Loucy (cell line): ENCODE data around the gene PRPS1.

ENCODE experiments used
- H2AFZ ChIP-seq: fragments of 200-600 bp; sonication (generic); 2 replicates; pipeline ENCODE4 v1.6.0; 2016; ENCODE audit warnings: antibody characterized with exemption, mild to moderate bottlenecking, low read length, moderate library complexity
- H3F3A ChIP-seq: fragments of 200-600 bp; 2 replicates; pipeline ENCODE4 v1.6.0; 2016; ENCODE audit warnings: antibody characterized with exemption, low read depth, mild to moderate bottlenecking
- H3K27me3 ChIP-seq: fragments of 200-600 bp; sonication (generic); 2 replicates; pipeline ENCODE4 v1.6.1; 2014; ENCODE audit warnings: low read length, mild to moderate bottlenecking; ENCODE audit not compliant: insufficient read depth, poor library complexity, severe bottlenecking
- H3K36me3 ChIP-seq: fragments of 200-600 bp; sonication (generic); 2 replicates; pipeline ENCODE4 v1.6.1; 2016; ENCODE audit warnings: low read length; ENCODE audit not compliant: insufficient read depth
- H3K4me1 ChIP-seq: fragments of 200-600 bp; sonication (generic); 2 replicates; pipeline ENCODE4 v1.5.1; 2014; ENCODE audit warnings: low read length, mild to moderate bottlenecking; ENCODE audit not compliant: insufficient read depth, poor library complexity, severe bottlenecking
- H3K4me2 ChIP-seq: fragments of 200-600 bp; sonication (generic); 2 replicates; pipeline ENCODE4 v1.6.0; 2014; ENCODE audit warnings: antibody characterized with exemption, low read length, low read depth, mild to moderate bottlenecking; ENCODE audit not compliant: poor library complexity, severe bottlenecking
- H3K4me3 ChIP-seq: fragments of 200-600 bp; sonication (generic); 2 replicates; pipeline ENCODE4 v1.5.1; 2014; ENCODE audit warnings: low read length, mild to moderate bottlenecking, mixed read lengths; ENCODE audit not compliant: poor library complexity, severe bottlenecking
- H3K79me2 ChIP-seq: fragments of 200-600 bp; sonication (generic); 2 replicates; pipeline ENCODE4 v1.6.1; 2014; ENCODE audit warnings: low read length; ENCODE audit not compliant: insufficient read depth
- H3K9ac ChIP-seq: fragments of 200-600 bp; sonication (generic); 2 replicates; pipeline ENCODE4 v1.6.0; 2014; ENCODE audit warnings: mild to moderate bottlenecking, low read depth, low read length, moderate library complexity; ENCODE audit not compliant: poor library complexity, severe bottlenecking
- H3K9me2 ChIP-seq: fragments of 200-600 bp; sonication (generic); replicated peaks from 2 replicates; pipeline ENCODE4 v1.6.1; 2016; ENCODE audit warnings: low read depth, low read length, mixed read lengths
- H3K9me3 ChIP-seq: fragments of 200-600 bp; sonication (generic); 2 replicates; pipeline ENCODE4 v1.6.1; 2014; ENCODE audit warnings: mild to moderate bottlenecking, antibody characterized with exemption, low read length, low read depth; ENCODE audit not compliant: insufficient read depth
- H4K20me1 ChIP-seq: fragments of 200-600 bp; sonication (generic); 2 replicates; pipeline ENCODE4 v1.6.0; 2014; ENCODE audit warnings: antibody characterized with exemption, low read length, mild to moderate bottlenecking; ENCODE audit not compliant: insufficient read depth, poor library complexity, severe bottlenecking
- CTCF ChIP-seq: fragments of 200-600 bp; sonication (generic); conservative IDR thresholded peaks from 2 replicates; pipeline ENCODE4 v1.5.1; 2014; ENCODE audit warnings: mild to moderate bottlenecking, antibody characterized with exemption, low read length
- EZH2phosphoT487 ChIP-seq: fragments of 200-600 bp; IDR thresholded peaks from 2 replicates; pipeline ENCODE4 v1.6.1; 2018; ENCODE audit warnings: antibody characterized with exemption, mild to moderate bottlenecking, moderate library complexity, borderline replicate concordance

Gene PRPS1

DNA sequence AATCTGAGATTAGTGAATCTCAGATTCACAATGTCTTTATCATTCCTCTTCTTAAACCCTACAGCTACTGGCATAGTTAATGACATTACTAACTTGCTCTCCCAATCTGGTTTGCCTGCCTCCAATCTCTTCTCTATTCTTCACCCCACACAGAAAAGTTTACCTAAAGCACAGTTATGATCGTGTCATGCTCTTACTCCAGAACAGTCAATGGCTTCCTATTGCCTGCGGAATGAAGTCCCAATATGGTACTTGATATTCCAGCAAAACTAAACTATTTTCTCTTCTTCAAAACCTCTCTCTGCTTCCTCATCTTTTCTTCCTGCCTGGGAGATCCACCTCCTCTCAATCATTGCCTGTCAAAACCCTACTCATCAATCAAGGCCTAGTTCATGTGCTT, 3.4 kb upstream of the PRPS1 start:
- Histone ChIP-seq H3K4me2 (no peak overlapping the region), H3F3A (no peaks in the 10 kb centered on the region), H3K36me3 (no peaks in the 10 kb centered on the region), H3K27me3 (no peaks in the 10 kb centered on the region), H4K20me1 (peaks cover 4% of the 10 kb centered on the region), H2AFZ (no peak overlapping the region), H3K9me3 (no peaks in the 10 kb centered on the region), H3K9ac (no peak overlapping the region), H3K9me2 (no peaks in the 10 kb centered on the region), H3K4me3 (no peak overlapping the region), H3K79me2 (peaks cover 15% of the 10 kb centered on the region), H3K4me1 (peaks cover 9% of the 10 kb centered on the region)
- no peak for TF ChIP-seq CTCF
- TF ChIP-seq EZH2phosphoT487 = no peak

GRCh38 chrX:107625739-107626138, 2.6 kb upstream of the PRPS1 start:
- Histone ChIP-seq H2AFZ (no peak overlapping the region), H4K20me1 (peaks cover 13% of the 10 kb centered on the region), H3K27me3 (no peaks in the 10 kb centered on the region), H3K4me3 (no peak overlapping the region), H3K9me2 (no peaks in the 10 kb centered on the region), H3K9me3 (no peaks in the 10 kb centered on the region), H3K4me2 (no peak overlapping the region), H3K79me2 (peaks cover 23% of the 10 kb centered on the region), H3K9ac (no peak overlapping the region), H3K36me3 (no peaks in the 10 kb centered on the region), H3F3A (no peaks in the 10 kb centered on the region), H3K4me1 (peaks cover 17% of the 10 kb centered on the region)
- no peak for TF ChIP-seq CTCF
- TF ChIP-seq EZH2phosphoT487 = no peak

- H3K36me3 ChIP-seq = no peaks in the 10 kb centered on the region
- H3K9me2 ChIP-seq = no peaks in the 10 kb centered on the region
- H3K4me3 ChIP-seq = no peak overlapping the region
- TF ChIP-seq EZH2phosphoT487 (no peak), CTCF (no peak)
- peaks cover 13% of the 10 kb centered on the region for H4K20me1 ChIP-seq
- no peaks in the 10 kb centered on the region for H3F3A ChIP-seq
- H2AFZ ChIP-seq = no peak overlapping the region
- H3K4me1 ChIP-seq = peaks cover 17% of the 10 kb centered on the region
- no peaks in the 10 kb centered on the region for H3K9me3 ChIP-seq
- H3K4me2 ChIP-seq = no peak overlapping the region
- H3K9ac ChIP-seq = no peak overlapping the region
- peaks cover 29% of the 10 kb centered on the region for H3K79me2 ChIP-seq
- no peaks in the 10 kb centered on the region for H3K27me3 ChIP-seq
Observed at GRCh38 chrX:107626481-107626880, 1.8 kb upstream of the PRPS1 start.
